Measurements from ENCODE around the gene KCNMA1.

KCNMA1 gene

DNA sequence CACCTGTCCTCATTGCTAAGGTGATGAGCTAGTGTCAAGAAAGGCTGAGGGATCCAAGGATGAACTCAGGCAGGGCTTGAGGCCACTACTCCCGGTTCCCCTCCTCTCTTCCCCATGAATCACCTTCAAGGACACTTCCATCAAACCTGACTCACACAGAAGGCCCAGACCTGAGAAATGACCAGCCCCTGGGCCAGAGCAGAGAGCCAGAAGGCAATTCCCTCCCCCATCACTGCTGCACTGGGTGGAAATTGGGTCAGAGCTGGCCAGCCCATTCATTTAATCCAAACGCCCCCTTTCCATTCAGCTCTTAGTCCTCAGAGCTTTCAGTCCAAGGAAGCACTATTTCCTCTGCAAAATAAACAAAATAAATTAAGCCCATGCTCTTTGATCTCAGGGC lies 182.0 kb downstream of the KCNMA1 start:
- DNase-seq (ENCODE audit: low read depth in 2 of 2), result no peak

DNA sequence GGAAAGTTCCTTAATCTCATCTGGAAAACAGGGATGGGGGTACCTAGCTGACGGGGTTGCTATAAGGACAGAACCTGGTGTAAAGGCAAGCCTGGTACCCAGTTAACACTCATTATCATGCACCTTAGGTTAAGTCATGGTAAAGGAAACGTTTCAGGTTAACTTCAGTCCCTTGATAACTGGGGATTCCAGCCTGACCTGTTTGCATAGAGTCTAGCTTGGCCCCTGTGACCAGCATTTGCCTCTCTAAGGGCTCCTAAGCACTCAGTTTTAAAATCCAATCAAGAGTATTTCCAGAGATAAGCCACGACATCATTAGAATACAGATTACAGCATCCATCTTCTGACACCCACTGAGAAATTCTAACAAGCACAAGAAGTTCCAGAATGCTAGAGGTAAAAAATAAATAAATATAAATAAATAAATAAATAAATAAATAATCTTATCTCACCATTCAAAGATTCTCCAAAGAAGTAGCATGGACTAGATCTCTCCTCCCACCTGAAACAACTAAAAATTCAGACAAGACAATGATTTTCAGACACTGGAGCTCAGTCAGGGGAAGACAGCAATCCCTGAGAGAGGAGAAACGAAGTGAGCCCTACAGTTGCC lies 184.6 kb downstream of the KCNMA1 start:
- no peak for DNase-seq (ENCODE audit: low read depth in 2 of 2)

DNA sequence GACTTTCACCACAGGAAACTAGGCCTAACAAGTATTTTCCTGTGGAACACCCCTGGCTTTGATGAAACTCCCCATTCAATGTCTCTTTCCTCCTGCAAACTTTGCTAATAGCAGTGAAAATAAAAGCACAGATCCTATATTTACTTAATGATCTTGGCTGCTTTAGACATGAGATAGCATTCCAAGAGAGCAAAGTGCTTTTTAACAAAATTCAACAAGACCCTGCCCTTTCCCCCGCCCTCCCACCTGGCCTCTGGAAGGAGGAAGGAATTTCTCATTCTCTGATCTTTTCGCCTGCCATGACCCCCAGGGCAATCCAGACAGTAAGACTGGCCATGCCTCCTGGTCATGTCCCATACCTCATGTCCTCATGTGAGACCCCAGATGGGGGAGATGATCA lies 185.7 kb downstream of the KCNMA1 start:
- no peak for DNase-seq (ENCODE audit: low read depth in 2 of 2)

DNA sequence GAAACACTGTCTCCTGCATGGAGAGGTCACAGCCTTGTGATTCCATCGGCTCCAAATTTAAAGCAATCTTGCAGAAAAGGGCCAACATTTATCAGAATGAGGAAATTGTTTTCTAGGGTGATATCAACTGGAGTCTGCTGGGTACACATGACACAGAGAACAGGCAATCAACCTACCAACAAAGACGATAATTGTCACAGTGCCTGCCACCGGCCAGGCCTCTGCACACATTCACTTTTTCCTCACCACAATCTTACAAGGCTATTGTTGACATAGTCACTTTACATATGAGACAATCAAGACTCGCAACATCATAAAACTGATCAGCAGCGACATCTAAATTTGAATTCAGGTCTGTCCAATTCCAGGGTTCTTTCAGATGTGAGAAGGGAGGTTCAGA lies 189.4 kb downstream of the KCNMA1 start:
- DNase-seq (ENCODE audit: low read depth in 2 of 2), result no peak

DNA sequence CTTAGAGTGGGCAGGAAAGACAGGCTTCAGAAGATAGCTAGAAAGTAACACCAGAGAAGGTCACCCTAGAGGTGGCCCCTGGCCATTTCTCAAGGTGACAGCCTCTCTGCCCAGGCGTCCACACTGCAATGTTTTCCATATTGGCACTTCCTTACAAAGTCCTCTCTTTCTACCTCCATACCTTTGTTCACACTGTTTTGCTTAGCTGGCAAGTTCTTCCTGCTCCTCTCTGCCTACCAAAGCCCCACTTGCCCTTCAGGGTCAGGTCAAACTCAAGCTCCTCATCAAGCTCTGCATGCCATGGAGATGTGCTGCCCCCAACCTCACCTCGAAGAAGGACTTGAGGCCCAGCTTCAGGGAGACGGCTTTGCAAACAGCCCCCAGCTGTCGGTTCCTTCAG lies 190.9 kb downstream of the KCNMA1 start:
- no peak for DNase-seq (ENCODE audit: low read depth in 2 of 2)

DNA sequence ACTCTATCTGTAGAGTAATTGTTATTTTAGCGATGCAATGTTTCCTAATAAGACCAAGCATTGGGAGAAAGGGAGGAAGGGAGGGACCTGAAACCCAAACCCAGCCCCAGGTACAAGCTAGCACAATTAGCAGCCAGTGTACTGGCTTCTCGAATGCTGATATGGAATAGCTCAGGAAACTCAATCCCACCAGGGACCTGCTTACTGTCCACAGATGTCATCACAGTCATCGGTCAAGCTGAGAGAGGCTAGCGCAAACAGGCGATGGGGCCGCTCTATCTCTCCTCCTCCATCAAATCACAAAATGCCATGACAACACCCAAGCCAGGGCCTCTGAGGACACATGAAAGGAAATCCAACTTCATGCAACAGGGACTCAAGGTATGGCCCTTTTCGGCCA lies 192.1 kb downstream of the KCNMA1 start:
- no peak for DNase-seq (ENCODE audit: low read depth in 2 of 2)

DNA sequence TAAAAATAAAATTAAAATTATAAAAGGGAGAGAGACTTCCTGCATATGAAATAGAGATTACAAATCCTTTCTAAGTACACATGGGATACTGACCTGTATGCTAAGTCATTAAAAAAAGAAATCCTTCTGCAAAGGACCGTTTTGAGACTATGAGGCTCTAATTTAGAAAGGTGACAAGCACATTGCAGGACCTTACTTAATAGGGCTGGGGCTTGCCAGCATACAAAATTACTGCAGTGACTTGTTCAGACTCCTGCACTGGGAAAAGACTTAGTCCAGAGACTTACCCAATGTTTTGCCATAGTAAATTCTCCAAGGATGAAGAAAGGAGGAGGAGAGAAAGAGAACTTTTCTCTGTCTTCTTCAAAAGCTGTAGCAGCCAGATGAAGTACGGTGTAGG lies 193.6 kb downstream of the KCNMA1 start:
- no peak for DNase-seq (ENCODE audit: low read depth in 2 of 2)

DNA sequence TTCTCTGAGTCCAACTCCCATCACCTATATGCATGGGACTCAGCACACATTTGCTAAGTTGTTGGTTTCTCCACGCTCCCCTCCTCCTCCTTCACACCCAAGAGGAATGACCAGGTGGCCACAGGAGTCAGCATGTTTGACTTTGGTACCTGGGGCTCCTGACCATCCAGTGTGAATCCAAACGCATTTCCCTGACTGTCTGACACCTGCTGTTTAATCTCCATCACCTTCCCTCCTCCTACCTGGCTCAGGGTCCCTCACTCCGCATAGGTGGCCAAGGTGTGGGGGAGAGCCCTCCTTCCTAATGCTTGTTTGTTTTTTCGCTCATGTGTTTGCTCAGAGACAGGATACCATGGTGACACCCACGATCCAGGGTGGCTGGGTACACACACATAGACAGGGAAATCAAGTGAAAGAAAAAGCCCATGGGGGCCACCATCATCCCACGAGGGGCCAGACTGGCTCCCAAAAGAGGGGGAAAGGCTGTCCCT lies 194.9 kb downstream of the KCNMA1 start:
- no peak for DNase-seq (ENCODE audit: low read depth in 2 of 2)

DNA sequence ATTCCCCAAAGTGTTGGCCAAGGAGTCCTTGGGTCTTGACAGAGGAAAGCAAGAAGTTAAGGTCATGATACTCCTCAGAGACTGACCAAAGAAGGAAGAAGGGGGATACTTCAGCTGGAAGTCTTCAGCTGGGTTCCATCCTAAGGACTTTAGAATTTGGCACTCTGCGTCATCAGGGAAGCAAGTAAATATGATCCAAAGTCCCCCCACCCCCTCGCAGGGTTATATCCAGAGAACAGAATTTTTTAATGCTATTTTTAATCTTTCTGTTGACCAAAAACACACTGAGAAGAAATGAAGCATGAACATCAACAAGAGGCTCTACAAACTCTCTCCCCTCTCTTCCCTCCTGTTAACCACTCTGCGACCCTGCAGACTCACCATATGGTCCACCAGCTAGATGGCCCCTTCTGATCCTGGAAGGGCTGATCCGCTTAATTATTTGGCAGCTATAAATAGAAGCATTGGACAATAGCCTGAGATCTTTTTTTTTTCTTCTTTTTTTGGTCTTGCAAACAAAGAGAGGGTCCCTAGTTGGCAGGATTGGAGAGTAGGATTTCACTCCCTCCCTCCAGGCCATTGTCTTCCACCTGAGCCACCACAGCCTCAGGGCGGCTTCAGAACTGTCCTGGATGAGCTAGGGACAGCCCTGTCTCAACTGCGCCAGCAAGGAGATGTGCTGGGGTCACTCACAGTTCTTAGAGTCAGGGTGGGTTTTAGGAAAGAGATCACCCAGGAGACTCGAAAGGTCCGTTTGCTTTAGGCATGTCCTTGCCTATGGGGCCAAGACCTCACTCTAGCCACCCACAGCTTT lies 196.0 kb downstream of the KCNMA1 start:
- no peak for DNase-seq (ENCODE audit: low read depth in 2 of 2)

DNA sequence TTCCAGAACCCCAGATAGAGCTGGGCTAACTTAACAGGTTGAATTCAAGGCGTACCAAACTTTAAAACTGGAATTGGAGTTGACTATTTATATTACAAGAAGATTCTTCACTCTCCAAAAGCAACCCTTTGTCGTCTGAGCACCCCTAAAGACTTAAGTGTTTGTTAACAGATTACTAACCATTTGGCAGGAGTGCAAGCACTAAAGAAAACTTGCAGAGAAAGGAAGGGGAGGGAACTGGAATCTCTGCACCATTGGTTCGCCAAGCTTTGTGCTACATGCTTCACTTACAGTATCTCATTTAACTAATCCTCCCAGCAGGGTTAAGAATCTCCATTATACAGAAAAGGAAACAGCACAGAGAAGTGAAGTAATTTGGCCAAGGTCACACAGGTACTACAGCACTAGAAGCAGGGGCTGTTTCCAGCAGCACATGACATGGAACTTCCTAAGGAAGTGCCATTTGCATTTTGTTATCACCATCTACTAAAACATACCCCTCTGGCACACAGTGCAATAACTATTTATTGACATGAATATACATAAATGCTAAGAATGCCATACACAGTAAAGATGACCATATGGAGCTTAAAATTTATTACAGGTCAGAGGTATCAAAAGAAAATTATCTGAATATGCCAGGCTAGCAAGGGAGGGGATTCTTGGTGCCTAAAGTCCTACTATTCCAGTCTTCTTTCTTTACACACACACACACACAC lies 201.2 kb downstream of the KCNMA1 start:
- DNase-seq (ENCODE audit: low read depth in 2 of 2), result no peak

DNA sequence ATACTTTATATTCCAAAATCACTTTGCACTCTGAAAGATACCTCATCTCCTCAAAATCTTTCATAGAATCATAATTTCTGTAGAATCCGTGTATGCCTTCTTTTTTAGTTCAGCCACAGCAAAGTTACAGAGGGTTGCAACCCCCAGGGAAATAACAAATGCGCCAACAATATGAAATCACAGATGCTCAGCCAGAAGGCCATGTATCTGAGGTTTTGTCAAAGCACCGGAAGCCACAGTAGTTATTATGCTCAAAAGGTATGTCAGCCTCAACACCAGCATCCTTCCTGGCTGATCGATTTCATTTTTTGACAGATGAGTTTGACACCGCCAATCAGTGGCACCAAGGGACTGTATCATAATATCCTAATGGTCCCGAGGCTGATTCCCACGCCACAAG lies 204.1 kb downstream of the KCNMA1 start:
- DNase-seq (ENCODE audit: low read depth in 2 of 2), result no peak

DNA sequence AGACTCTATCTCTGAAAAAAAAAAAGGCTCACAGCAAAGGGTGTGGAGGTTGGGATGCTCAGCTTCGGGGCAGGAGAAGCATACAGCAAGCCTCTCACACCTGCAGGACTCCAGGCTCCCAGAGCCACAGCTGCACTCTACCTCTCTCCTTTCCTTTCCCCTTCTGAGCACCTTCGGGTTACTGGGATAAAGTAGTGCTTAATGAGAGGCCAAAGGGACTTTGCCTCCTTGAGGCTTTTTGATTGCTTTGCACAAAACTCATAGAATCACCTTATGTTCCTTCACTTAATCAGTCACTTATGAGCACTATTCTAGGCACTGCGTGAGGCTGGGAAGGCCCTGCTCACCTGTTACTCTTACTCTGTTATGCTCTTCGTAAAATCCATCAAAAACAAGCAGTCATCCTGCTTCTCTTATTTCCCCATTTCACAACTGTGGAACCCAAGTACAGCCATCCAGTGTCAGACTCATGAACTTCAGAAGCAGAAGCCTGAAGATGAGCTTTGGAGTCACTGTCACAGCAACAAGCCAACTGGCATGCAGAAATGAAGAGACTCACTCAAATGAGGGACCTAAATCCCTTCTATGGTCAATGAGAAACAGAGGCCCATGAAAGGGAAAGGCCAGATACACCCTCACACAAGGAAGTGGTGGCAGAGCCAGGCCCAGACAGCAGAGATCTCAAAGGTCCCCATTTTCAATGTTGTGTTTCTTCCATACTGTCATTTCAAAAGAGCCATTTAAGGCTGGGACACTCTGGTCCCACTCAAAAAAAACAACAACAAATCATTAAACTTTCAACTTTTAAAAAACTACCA lies 205.4 kb downstream of the KCNMA1 start:
- no peak for DNase-seq (ENCODE audit: low read depth in 2 of 2)

DNA sequence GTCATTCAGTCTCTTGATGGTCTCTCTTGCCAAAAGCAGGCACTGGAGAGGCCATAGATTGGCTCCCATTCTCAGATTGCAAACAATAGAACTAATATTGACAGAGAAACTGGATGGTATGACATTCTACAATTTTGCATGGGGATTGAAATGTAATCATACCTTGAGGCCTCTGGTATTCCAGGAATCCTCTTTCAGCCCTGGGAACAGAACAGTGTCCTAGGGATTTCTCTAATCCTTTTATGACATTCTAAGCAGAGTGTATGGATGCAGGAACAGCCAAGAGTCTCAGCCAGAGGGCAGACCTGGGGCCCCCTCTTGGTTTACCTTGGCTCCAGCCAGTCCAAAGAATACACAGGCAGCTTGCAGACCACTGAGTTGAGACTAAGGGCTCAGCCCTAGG lies 206.4 kb downstream of the KCNMA1 start:
- no peak for DNase-seq (ENCODE audit: low read depth in 2 of 2)

DNA sequence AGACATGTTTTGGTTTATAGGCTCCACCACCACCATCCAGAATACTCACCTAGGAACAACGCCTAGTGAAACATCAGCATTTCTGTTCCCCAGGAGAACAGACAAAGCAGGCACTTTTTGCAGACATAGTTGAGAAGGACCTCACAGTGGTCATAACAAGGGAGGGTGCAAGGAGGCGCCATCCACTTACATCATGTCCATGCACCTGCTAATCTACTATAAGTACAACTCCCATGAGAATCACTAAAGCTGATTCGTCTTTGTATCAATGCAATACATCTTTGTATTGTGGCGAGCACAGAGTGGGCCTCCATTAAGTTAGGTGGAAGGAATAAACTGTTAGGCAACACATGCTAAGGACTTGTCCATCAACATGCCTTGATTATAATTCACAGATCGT lies 207.1 kb downstream of the KCNMA1 start:
- DNase-seq (ENCODE audit: low read depth in 2 of 2), result no peak

DNA sequence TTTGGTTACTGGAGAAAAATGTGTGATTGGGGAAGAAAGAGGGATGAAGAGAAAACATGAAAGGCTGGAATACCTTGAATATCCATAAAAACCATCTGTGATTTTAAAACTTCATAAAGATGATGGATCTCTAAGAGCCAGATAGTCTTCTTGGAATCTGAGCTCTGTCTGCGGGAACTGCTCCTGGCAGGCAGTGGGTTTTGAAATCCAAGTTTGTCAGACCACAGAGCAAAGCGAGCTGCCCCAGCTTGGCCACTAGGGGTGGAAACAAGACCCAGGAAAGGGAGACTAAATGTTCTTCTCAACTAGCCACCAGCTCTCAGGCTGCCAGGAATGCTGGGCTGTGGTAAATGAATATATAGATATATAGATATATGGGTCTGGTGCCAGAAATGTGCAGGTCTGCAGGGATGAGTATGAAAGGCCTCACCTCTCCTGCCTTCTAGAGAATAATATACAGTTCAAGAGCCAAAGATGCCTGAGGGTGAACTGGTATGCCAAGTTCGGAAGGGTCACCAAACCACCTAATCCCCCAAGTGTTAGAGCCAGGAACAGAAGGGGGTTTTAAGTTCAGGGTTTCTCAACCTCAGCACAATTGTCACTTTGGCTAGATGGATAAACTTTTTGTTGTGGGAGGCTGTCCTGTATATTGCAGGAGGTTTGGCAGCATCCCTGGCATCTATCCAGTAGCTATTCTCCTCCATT lies 208.8 kb downstream of the KCNMA1 start:
- no peak for DNase-seq (ENCODE audit: low read depth in 2 of 2)

DNA sequence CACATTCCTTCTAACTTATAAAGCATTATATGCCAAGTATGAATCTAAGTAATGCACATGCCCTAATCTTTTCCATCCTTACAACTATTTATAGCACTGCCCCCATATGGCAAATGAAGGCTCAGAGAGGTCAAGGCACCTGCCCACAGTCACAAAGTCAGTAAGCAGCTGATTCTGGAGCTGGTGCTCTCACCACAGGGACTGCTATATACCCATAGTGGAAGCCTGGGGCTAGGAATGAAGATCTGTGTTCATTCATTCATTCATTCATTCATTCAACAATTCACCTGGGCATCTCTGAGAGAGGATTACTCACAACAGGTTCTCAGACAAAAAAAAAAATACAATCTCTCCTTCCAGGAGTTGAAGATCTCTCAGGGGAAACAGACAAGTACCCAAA lies 213.4 kb downstream of the KCNMA1 start:
- DNase-seq (ENCODE audit: low read depth in 2 of 2), result no peak

DNA sequence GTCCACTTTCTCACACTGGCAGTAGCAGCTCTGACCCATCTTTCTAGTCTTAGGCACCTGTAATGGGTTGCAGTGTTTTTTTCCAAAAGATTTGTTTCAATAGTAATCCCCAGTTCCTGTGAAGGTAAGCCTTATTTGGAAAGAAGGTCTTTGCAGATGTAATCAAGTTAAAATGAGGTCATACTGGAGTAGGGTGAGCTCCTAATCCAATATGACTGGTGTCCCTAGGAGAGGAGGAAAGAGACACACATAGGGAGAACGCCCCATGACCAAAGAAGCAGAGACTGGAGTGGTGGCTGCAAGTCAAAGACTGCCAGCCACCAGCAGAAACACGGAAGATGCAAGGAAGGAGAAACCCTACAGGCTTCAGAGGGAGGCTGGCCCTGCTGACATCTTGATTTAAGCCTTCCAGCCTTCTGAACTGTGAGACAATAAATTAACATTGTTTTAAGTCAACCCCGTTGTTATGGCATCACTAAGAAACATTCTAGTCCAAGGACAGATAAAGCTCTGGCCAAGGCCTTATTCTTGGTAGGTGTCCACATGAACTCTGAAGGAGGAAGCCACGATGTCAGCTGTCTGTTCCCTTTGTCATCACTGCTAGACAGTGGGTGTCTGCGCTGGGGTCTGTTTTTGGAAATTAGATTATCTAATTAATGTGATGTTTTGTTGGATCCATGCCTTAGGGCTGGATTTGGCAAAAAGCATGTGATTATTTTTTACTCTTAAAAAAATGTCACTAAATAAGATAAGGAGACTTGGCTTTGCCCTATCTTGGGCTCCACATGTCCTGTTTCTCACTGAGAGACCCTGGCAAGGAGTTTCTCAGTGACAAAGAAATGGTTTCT lies 214.9 kb downstream of the KCNMA1 start:
- no peak for DNase-seq (ENCODE audit: low read depth in 2 of 2)

DNA sequence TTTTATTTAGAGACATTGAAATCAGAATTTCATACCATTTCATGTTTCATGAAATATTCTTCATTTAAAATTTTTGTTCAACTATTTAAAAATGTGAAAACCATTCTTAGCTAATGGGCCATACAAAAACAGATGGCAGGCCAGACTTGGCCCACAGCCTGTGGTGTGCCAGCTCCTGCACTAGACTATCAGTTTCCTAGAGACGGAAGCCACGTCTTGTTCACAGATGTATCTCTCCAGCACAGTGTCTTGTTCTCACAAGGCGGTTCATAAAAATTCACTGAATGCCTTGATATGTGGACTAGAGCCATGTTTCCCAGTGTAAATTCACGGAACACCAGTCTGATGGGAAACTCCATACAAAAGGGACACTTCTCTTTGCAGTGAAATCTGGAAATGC lies 216.0 kb downstream of the KCNMA1 start:
- no peak for DNase-seq (ENCODE audit: low read depth in 2 of 2)

DNA sequence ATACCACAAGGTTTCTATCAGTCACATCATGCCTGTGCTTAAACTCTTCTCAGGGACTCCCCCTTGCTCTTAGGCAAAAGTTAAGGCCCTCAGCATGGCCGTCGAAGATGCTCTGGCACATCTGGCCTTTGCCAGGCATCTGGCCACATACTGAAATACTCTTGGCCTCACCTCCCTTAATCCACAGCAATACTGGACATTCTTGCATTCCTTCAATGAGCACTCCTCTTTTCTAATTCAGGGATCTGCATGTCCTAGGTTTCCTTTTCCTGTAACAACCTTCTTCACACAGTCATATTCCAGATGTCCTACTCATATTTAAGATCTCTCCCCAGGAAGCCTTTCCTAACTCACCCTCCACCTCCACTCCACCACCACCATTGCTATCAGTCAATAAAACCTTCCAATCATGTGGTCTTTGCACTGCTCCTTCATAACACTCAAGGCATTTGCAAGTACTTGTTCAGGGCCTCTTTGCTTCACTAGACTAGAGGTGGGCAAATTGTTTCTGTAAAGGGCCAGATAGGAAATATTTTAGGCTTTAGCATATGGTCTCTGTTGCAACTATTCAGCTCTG lies 216.6 kb downstream of the KCNMA1 start:
- DNase-seq (ENCODE audit: low read depth in 2 of 2), result no peak

DNA sequence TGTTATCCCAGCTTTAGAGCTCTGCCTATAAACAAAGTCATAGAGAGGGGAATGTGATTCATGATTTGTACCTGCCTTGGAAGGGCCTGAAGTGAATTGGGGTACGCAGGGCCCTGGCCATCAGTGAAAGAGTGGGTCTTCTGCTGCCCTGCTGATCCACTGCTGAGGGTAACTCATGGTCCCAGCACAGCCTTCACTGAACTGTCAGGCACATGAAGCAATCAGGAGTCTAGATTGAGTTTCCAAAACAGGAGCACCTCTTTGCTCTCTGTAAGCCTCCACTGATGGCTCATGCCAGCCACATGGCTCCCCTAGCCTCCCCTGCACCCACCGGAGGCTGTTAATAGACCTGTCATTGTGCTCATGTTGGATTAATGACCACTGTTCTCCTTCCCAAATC lies 217.6 kb downstream of the KCNMA1 start:
- no peak for DNase-seq (ENCODE audit: low read depth in 2 of 2)

All from stimulated activated CD8-positive, alpha-beta memory T cell treated with anti-CD3 and anti-CD28 coated beads, Interleukin-2, amount 100 ng/mL, for 48 hours (primary cell).